ENCODE data around the gene SH3YL1. TPM values are rescaled to one million over a fixed set of nuclear protein-coding genes. Genes with fewer than 3 reads are reported as not detected.

The SH3YL1 gene
- polyA plus RNA-seq, 2 of the 4 experiments (the other 2 are of a cell fraction), result 12.8 to 23.9 TPM

GRCh38 chr2:180311-180710 is 83.5 kb downstream of the SH3YL1 start:
- Histone ChIP-seq H3K4me3 (no peak overlapping the region), H3K9me3 (peaks cover 15% of the 10 kb centered on the region), H3K27ac (no peak overlapping the region), H3K4me2 (no peak overlapping the region), H3K4me1 (no peaks in the 10 kb centered on the region)
- CTCF ChIA-PET, result no interaction called here
- FAIRE-seq (no peak), ATAC-seq (no peak), DNase-seq (ENCODE audit: low read depth in 1 of 2, low spot score in 1 of 2) (no peak)
- POLR2A ChIA-PET, result no interaction called here
- WGBS (ENCODE audit: missing lambda C conversion rate), result 0% methylated on average over 3 of the region's 3 CpGs
- TF ChIP-seq KDM1A (IDR thresholded peaks at IDR 0.05; ENCODE audit: low read depth), result no peak
- TF ChIP-seq, protein P1, sequence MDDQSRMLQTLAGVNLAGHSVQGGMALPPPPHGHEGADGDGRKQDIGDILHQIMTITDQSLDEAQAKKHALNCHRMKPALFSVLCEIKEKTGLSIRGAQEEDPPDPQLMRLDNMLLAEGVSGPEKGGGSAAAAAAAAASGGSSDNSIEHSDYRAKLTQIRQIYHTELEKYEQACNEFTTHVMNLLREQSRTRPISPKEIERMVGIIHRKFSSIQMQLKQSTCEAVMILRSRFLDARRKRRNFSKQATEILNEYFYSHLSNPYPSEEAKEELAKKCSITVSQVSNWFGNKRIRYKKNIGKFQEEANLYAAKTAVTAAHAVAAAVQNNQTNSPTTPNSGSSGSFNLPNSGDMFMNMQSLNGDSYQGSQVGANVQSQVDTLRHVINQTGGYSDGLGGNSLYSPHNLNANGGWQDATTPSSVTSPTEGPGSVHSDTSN (IDR thresholded peaks at IDR 0.05), result no peak

DNA sequence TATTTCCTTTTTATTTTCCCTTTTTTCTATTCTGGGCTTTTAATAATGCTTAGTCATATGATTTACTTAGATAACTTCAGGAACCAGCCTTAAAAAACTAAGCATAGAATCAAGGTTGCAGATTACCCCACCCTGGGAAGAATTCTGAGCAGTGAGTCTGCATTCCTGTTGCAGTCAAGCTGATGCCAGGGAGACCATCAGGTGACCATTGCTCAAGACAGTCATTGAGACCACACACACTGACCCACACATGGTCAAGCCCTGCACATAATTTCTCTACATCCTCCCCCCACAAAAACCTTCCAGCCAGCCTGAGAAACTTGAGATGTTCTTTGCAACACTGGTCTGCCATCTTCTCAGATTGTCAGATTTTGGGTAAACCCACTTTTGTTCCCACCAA is 83.9 kb downstream of the SH3YL1 start:
- Histone ChIP-seq H3K4me3 (no peak overlapping the region), H3K4me2 (no peak overlapping the region), H3K27ac (no peak overlapping the region), H3K9me3 (peaks cover 15% of the 10 kb centered on the region), H3K4me1 (no peaks in the 10 kb centered on the region)
- ChIA-PET POLR2A (no interaction called here), CTCF (no interaction called here)
- ATAC-seq, result no peak
- DNase-seq (ENCODE audit: low read depth in 1 of 2, low spot score in 1 of 2), result no peak
- no peak for FAIRE-seq
- TF ChIP-seq JUNB (IDR thresholded peaks at IDR 0.05), result no peak
- no peak for TF ChIP-seq HDAC2 (IDR thresholded peaks at IDR 0.05)
- no peak for TF ChIP-seq ATOH8 (CRISPR knock-in tag; IDR thresholded peaks at IDR 0.05; ENCODE audit: low read depth)
- no peak for TF ChIP-seq HOXA7 (CRISPR knock-in tag; IDR thresholded peaks at IDR 0.05)

DNA sequence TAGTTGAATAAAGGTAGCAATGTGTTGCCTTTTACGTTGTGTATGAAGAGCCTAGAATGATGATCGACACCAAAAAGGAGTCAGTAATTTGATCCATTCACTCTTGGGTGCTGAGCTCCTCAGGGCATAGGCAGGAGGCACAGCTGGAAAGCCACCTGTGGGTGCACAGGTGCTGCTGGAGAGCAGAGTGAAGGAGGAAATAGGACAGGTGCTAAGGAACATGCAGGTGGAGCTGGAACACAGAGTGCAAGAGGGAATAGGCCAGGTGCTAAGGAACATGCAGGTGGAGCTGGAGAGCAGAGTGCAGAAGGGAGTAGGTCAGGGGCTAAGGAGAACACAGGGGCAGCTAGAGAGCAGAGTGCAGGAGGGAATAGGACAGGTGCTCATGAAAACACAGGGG is 86.1 kb downstream of the SH3YL1 start:
- ATAC-seq (no peak), DNase-seq (ENCODE audit: low read depth in 1 of 2, low spot score in 1 of 2) (no peak), FAIRE-seq (no peak)
- Histone ChIP-seq H3K27ac (no peak overlapping the region), H3K9me3 (peaks cover 7% of the 10 kb centered on the region), H3K4me2 (no peak overlapping the region), H3K4me3 (no peak overlapping the region), H3K4me1 (no peaks in the 10 kb centered on the region)
- CTCF ChIA-PET, result interaction anchor here (1.5 kb wide), 1 partner anchor 36 kb away, joined by 4 read pairs; no protein-coding TSS in a partner anchor
- TF ChIP-seq TP53 (CRISPR knock-in tag; IDR thresholded peaks at IDR 0.05) (no peak), RAD21 (conservative IDR thresholded peaks at IDR 0.05 in 1 of 2, IDR thresholded peaks at IDR 0.05 in 1 of 2) (no peak), NR3C1 (IDR thresholded peaks at IDR 0.05) (no peak), MAFK (IDR thresholded peaks at IDR 0.05; ENCODE audit: partially characterized antibody) (no peak), CBX2 (IDR thresholded peaks at IDR 0.05; ENCODE audit: borderline replicate concordance, low read depth) (no peak), JUN (IDR thresholded peaks at IDR 0.05) (no peak), FOSL2 (IDR thresholded peaks at IDR 0.05) (no peak), FOSL2 (CRISPR knock-in tag; IDR thresholded peaks at IDR 0.05) (no peak)
- POLR2A ChIA-PET, result no interaction called here
- 3% methylated on average over 2 of the region's 2 CpGs for WGBS (ENCODE audit: missing lambda C conversion rate)

DNA sequence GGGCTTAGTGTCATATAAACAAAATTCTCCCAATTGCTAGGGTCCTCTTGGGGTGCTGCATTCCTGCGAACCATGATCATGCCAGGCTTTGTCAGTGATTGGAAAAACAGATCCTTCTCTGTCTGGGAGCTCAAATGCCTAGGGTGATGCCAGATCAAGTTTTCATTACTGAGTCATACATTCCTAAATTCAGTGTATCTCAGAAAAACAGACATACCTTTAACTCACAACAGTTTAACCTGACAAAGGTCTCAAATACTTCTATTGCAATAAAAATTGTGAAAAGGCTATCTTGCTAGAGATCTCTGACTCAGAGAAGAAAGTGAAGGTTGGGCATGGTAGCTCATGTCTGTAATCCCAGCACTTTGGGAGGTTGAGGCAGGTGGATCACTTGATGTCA is 86.9 kb downstream of the SH3YL1 start:
- Histone ChIP-seq H3K4me2 (no peak overlapping the region), H3K9me3 (peaks cover 2% of the 10 kb centered on the region; the same call in 1 of the 3 replicates), H3K27ac (no peak overlapping the region), H3K4me1 (no peaks in the 10 kb centered on the region), H3K4me3 (no peak overlapping the region)
- ATAC-seq (no peak), FAIRE-seq (no peak), DNase-seq (ENCODE audit: low read depth in 1 of 2, low spot score in 1 of 2) (no peak)
- no peak for TF ChIP-seq HDAC2 (IDR thresholded peaks at IDR 0.05)
- no peak for TF ChIP-seq CHD4 (IDR thresholded peaks at IDR 0.05; ENCODE audit: borderline replicate concordance)
- TF ChIP-seq EHF (CRISPR knock-in tag; IDR thresholded peaks at IDR 0.05), result no peak
- TF ChIP-seq ZC3H11A (IDR thresholded peaks at IDR 0.05), result no peak
- TF ChIP-seq NFE2L2 (conservative IDR thresholded peaks at IDR 0.05; ENCODE audit: low read length), result no peak
- ChIA-PET POLR2A (no interaction called here), CTCF (interaction anchor here (0.6 to 1.5 kb wide), 2 partner anchors 35 to 461 kb away, joined by 3 to 4 read pairs; no protein-coding TSS in a partner anchor)
- 0% methylated on average over 1 of the region's 1 CpG for WGBS (ENCODE audit: missing lambda C conversion rate)
